ENCODE results near the gene CABP1. TPM values are rescaled to one million over a fixed set of nuclear protein-coding genes. Genes with fewer than 3 reads are reported as not detected.

Gene CABP1
- total RNA-seq, 4 donors from 2014 or later, result 1.3 TPM; not detected in 3

DNA sequence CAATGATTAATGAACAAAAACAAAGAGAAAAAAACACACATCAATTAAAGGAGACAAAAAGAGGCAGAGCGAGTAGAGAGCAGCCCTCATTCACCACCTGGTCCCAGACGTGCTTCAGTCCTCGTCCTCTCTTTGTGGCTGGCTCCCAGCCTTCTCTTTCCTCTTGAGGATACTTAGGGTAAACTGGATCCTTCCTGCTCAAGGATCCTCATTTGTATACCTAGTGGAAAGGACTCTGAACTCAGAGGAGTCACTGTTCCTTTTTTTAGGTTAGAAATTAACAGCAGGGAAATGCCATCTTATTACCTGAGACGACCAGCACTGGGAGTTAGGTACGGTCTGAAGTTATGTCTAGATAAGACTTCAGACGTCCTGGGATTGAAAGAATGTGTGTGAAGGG, 56.2 kb downstream of the CABP1 start:
- TF ChIP-seq, protein P1, sequence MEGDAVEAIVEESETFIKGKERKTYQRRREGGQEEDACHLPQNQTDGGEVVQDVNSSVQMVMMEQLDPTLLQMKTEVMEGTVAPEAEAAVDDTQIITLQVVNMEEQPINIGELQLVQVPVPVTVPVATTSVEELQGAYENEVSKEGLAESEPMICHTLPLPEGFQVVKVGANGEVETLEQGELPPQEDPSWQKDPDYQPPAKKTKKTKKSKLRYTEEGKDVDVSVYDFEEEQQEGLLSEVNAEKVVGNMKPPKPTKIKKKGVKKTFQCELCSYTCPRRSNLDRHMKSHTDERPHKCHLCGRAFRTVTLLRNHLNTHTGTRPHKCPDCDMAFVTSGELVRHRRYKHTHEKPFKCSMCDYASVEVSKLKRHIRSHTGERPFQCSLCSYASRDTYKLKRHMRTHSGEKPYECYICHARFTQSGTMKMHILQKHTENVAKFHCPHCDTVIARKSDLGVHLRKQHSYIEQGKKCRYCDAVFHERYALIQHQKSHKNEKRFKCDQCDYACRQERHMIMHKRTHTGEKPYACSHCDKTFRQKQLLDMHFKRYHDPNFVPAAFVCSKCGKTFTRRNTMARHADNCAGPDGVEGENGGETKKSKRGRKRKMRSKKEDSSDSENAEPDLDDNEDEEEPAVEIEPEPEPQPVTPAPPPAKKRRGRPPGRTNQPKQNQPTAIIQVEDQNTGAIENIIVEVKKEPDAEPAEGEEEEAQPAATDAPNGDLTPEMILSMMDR (IDR thresholded peaks at IDR 0.05; ENCODE audit: low read depth), result no peak

DNA sequence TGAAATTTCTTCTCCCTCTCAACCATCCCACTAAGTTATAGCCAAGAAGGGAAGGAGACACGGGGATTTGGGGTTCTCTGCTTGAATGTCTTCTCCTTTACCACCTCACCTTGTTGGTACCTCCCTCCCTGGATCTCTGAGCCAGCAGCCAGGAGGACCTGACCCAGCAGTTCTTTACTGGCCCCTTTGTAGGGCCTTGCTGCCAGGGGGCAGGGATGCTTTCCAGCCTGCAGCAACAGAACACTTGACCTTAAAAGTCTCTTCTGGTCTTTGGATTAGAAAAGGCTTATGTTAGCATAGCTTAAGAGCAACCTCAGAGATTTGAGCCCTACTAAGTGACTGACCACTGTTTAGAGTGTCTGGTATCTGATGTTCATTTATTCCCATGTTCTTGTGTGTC, 56.9 kb downstream of the CABP1 start:
- TF ChIP-seq, protein P1 (IDR thresholded peaks at IDR 0.05; ENCODE audit: low read depth), result no peak

DNA sequence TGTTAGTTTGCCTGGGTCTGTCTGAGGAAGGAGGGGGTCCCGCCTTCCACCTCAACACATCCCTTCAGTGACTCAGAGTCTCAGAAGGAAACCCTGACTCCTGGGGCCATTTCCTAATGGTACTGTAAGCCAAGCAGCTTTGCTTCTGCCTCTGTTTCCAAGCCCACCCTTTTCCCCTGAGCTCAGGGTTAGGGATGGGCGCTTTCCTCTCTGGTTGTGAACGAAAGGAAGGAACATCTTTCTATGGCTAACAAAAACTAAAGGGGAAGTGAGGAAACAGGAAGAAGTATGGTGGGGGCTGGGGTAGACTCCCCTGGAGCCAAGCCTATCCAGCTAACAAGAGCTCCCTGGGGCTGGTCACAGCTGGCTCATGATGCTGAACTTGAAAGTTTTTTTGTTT, 58.2 kb downstream of the CABP1 start:
- TF ChIP-seq, protein P1 (IDR thresholded peaks at IDR 0.05; ENCODE audit: low read depth), result no peak

DNA sequence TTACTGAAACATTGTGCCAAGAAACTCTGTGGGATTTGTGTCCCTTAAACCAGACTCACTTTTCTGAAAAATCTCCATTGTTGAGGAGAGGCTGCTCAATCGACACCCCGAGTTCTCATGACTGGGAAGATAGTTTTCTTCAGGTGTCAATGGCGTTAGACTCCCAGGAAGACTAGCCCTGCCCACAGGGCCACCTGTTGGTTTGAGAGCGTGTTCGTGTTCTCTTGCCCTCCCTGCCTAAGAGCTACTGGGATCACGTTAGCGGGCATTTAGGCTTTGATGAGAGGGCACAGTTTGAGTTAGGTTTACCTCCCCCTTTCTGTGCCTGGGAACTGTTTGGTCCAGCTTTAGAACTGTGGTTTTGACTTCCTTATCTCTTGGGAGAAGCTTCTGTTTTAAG, 59.1 kb downstream of the CABP1 start:
- TF ChIP-seq, protein P1 (IDR thresholded peaks at IDR 0.05; ENCODE audit: low read depth), result no peak

DNA sequence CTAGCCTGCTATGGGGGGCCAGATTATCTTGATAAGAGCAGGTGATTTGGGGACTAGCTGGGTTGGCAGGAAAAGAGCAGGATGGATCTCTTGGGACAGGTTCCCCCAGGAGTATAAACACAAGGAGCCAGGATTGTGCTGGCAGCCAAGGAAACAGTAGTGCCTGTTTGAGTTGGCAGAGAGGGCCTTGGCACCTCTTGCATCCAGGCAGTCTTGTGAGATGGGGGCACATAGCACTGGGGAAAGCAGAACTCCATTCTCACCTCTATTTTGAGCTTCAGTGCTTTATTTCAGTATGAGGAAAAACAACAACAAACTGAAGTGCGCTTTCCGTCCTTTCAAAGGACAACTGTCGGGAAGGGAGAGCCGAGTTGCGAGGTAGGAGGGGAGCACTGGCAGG, 60.5 kb downstream of the CABP1 start:
- TF ChIP-seq, protein P1 (IDR thresholded peaks at IDR 0.05; ENCODE audit: low read depth), result no peak

DNA sequence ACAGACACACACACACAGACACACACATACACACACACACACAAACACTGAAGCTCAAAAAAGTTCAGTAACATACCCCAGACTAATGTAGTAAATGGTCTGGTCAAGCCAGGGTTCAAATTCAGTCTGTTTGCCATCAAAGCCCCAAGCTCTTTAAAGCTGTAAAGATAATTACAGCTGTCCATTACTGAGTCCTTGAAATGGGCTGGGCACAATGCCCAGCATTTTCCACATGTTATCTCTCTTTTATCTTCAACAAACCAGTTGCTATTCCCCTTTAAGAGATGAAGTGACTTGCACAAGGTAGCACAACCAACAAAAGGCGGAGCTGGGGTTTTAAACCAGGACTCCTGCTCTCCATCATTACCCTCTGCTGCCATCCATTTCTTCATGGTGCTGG, 62.2 kb downstream of the CABP1 start:
- TF ChIP-seq, protein P1 (IDR thresholded peaks at IDR 0.05; ENCODE audit: low read depth), result no peak

DNA sequence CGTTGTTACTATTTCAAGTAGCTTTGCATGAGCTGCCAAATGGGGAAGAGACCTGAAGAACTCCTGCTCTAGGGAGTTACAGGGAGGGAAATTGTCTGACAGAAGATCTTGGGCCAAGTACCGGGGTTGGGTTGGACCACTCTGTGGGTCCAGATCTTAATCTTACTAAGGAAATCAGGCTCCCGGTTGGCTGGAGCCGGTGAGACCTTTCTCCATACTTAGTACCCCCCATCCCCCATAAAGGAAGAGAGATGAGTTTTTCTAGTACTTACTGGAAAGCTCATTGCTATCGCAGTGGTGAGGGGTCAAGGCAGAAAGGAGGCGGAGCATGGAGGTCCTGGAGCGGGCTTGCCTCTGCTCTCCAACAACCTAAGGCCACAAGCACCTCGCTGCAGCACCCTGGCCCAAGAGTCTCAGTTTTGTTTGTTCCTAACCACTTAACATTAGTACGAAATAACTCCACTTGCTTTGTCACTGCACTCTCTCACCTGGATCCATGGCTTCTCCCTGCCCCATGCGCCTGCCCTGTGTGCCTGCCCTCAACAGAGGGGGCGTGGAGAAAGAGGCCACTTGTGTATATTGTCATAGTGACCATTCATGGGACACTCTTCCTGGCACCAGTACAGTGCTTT, 63.0 kb downstream of the CABP1 start:
- TF ChIP-seq, protein P1 (IDR thresholded peaks at IDR 0.05; ENCODE audit: low read depth), result no peak
